ENCODE results near the gene GFRA4. TPM values are rescaled to one million over a fixed set of nuclear protein-coding genes. Genes with fewer than 3 reads are reported as not detected.
"Not testable (repeated sequence)": the region's sequence is repeated elsewhere in the genome, so short reads cannot be mapped to it uniquely, and the experiment has no call there.

The GFRA4 gene
- total RNA-seq, 2 experiments from 2014 or later, result not detected

GRCh38 chr20:3629893-3630292 is 33.3 kb downstream of the GFRA4 start:
- H3K4me3 Mint-ChIP-seq, result no peak overlapping the region
- POLR2A ChIA-PET, result no interaction called here
- DNase-seq, result no peak
- H3K36me3 Mint-ChIP-seq (ENCODE audit: low read depth), result no peaks in the 10 kb centered on the region
- peaks cover 3% of the 10 kb centered on the region for H3K4me1 Mint-ChIP-seq
- no peaks in the 10 kb centered on the region for H3K27me3 Mint-ChIP-seq
- H3K9me3 Mint-ChIP-seq, result no peaks in the 10 kb centered on the region
- CTCF ChIA-PET, result interaction anchor here (1.9 kb wide), 1 partner anchor 11 kb away, joined by 4 read pairs; no protein-coding TSS in a partner anchor
- no peak overlapping the region for H3K27ac Mint-ChIP-seq

GRCh38 chr20:3628502-3629314 is 34.5 kb downstream of the GFRA4 start:
- Mint-ChIP-seq H3K4me3 (no peak overlapping the region), H3K9me3 (no peaks in the 10 kb centered on the region), H3K27me3 (no peaks in the 10 kb centered on the region), H3K4me1 (no peaks in the 10 kb centered on the region), H3K27ac (no peak overlapping the region), H3K36me3 (ENCODE audit: low read depth) (no peaks in the 10 kb centered on the region)
- POLR2A ChIA-PET, result no interaction called here
- CTCF ChIA-PET, result no interaction called here
- no peak for DNase-seq

GRCh38 chr20:3627476-3627875 is 35.7 kb downstream of the GFRA4 start:
- Mint-ChIP-seq H3K27ac (no peak overlapping the region), H3K27me3 (no peaks in the 10 kb centered on the region), H3K4me1 (no peaks in the 10 kb centered on the region), H3K36me3 (ENCODE audit: low read depth) (no peaks in the 10 kb centered on the region), H3K4me3 (no peak overlapping the region), H3K9me3 (no peaks in the 10 kb centered on the region)
- DNase-seq, result no peak
- ChIA-PET CTCF (no interaction called here), POLR2A (no interaction called here)

- ChIA-PET CTCF (no interaction called here), POLR2A (no interaction called here)
- Mint-ChIP-seq H3K9me3 (no peaks in the 10 kb centered on the region), H3K4me1 (no peaks in the 10 kb centered on the region), H3K4me3 (no peak overlapping the region), H3K36me3 (ENCODE audit: low read depth) (no peaks in the 10 kb centered on the region), H3K27ac (no peak overlapping the region), H3K27me3 (no peaks in the 10 kb centered on the region)
- no peak for DNase-seq
Measured at GRCh38 chr20:3622406-3622805, 40.8 kb downstream of the GFRA4 start.

- Mint-ChIP-seq H3K4me1 (no peaks in the 10 kb centered on the region), H3K27ac (no peak overlapping the region), H3K27me3 (no peaks in the 10 kb centered on the region), H3K4me3 (no peak overlapping the region), H3K9me3 (no peaks in the 10 kb centered on the region), H3K36me3 (ENCODE audit: low read depth) (no peaks in the 10 kb centered on the region)
- DNase-seq, result no peak
- ChIA-PET POLR2A (no interaction called here), CTCF (no interaction called here)
Measured at GRCh38 chr20:3621111-3621510, 42.1 kb downstream of the GFRA4 start.

DNA sequence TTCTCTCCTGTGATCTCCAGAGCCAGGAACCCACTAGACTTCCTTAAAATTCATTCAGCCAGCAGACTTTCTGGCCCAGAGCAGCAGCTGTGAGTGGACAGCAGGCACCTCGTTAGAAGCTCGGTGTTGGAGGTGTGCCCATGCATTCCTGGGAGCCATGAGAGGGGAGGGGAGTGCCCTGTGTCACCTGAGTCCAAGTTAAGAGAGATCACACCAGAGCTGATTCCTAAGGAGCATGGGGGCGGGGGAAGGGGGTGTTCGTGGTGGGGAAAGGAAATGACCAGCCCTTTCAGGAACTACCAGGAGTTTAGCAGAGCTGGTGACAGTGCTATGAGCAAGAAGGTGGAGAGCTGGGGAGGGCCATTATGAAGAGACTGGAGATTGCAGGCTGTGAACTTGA is 46.9 kb downstream of the GFRA4 start:
- Mint-ChIP-seq H3K27me3 (no peaks in the 10 kb centered on the region), H3K4me1 (no peaks in the 10 kb centered on the region), H3K4me3 (no peak overlapping the region), H3K27ac (no peak overlapping the region), H3K36me3 (ENCODE audit: low read depth) (no peaks in the 10 kb centered on the region), H3K9me3 (no peaks in the 10 kb centered on the region)
- ChIA-PET POLR2A (no interaction called here), CTCF (interaction anchor here (0.6 to 0.9 kb wide), 3 partner anchors 35 to 539 kb away, joined by 3 read pairs; no protein-coding TSS in a partner anchor)
- DNase-seq, result no peak

DNA sequence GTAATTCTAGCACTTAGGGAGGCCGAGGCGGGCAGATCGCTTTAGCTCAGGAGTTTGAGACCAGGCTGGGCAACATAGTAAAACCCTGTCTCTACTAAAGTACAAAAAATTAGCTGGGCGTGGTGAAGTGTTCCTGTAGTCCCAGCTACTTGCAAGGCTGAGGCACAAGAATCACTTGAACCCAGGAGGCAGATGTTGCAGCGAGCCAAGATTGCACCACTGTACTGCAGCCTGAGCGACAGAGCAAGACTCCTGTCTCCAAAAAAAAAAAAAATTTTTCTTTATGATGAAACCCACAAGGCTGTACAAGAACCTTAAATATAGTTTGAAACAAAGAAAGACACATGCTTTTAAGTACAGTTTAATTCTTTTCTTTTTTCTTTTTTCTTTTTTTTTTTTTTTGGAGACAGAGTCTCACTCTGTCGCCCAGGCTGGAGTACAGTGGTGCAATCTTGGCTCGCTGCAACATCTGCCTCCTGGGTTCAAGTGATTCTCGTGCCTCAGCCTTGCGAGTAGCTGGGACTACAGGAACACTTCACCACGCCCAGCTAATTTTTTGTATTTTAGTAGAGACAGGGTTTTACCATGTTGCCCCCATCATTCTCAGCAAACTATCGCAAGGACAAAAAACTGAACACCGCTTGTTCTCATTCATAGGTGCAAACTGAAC is 47.9 kb downstream of the GFRA4 start:
- H3K36me3 Mint-ChIP-seq (ENCODE audit: low read depth); H3K27ac Mint-ChIP-seq; DNase-seq; H3K9me3 Mint-ChIP-seq; H3K4me3 Mint-ChIP-seq; H3K4me1 Mint-ChIP-seq; POLR2A ChIA-PET; H3K27me3 Mint-ChIP-seq: not testable (repeated sequence)
- CTCF ChIA-PET, result interaction anchor here (0.7 kb wide), 2 partner anchors 96 to 123 kb away, joined by 3 read pairs; no protein-coding TSS in a partner anchor

DNA sequence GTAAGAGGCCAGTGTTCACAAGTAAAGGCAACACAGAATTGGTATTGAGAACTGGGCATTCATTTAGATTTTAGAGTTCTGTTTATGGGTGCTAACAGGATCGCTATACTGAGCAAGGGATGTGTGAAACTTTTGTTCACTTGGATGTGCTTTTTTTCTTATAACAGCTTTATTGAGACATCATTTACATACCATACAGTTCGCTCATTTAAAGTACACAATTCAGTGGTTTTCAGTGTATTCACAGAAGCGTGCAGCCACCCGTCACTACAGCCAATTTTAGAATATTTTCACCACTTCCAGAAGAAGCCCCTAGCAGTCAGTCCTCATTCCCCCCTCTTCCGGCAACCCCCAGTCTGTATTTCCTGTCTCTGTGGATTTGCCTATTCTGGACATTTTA is 48.7 kb downstream of the GFRA4 start:
- DNase-seq, result no peak
- POLR2A ChIA-PET, result no interaction called here
- Mint-ChIP-seq H3K9me3 (no peaks in the 10 kb centered on the region), H3K27me3 (no peaks in the 10 kb centered on the region), H3K27ac (no peak overlapping the region), H3K4me3 (no peak overlapping the region), H3K36me3 (ENCODE audit: low read depth) (no peaks in the 10 kb centered on the region), H3K4me1 (no peaks in the 10 kb centered on the region)
- CTCF ChIA-PET, result interaction anchor here (0.7 kb wide), 1 partner anchor 122 kb away, joined by 3 read pairs; no protein-coding TSS in a partner anchor

- ChIA-PET POLR2A (no interaction called here), CTCF (no interaction called here)
- DNase-seq, result no peak
- Mint-ChIP-seq H3K36me3 (ENCODE audit: low read depth) (no peaks in the 10 kb centered on the region), H3K9me3 (no peaks in the 10 kb centered on the region), H3K4me3 (no peak overlapping the region), H3K27ac (no peak overlapping the region), H3K4me1 (no peaks in the 10 kb centered on the region), H3K27me3 (no peaks in the 10 kb centered on the region)
Measured at GRCh38 chr20:3613821-3614440, 49.3 kb downstream of the GFRA4 start.

DNA sequence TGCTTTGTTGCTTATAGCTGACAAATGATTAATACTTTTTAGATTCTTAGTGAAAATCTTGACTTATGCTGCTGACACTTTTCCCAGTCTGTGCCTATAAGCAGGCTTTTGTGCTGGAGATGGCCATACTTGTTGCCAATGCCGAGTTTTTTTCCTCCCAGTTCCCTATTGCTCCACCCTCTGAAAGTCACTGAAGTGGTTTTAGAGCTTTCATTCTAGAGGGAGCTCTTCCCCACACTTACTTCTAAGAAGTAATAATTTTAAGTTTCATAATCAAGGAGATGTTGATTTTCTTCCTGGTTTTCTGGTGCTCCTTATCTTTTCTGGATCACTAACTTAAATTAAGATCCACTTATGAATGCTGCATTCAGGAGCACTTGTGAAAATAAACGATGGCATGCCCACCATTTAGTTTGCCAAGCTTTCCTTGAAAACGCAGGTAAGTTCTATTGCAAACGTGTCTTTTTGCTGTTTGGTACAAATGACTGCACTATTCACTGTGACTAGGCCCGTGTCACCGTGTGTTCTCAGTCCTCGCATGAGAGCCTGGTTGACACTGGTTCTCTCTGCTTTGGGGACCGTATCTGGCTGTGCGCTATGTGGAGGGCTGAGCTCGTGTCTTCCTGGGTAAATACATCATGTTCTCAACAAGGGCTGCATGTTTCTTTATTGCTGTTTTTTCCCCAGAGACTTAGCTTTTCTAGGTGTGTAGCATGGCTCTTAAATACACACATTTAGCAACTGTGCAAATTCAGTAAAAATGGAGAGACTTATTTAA is 50.2 kb downstream of the GFRA4 start:
- H3K4me1 Mint-ChIP-seq, result no peaks in the 10 kb centered on the region
- no peak overlapping the region for H3K27ac Mint-ChIP-seq
- ChIA-PET CTCF (interaction anchor here (0.5 to 1.2 kb wide), 3 partner anchors 9 to 228 kb away, joined by 3 to 4 read pairs (median 3); no protein-coding TSS in a partner anchor), POLR2A (no interaction called here)
- no peaks in the 10 kb centered on the region for H3K9me3 Mint-ChIP-seq
- no peak for DNase-seq
- H3K4me3 Mint-ChIP-seq, result no peak overlapping the region
- H3K27me3 Mint-ChIP-seq, result no peaks in the 10 kb centered on the region
- H3K36me3 Mint-ChIP-seq (ENCODE audit: low read depth), result no peaks in the 10 kb centered on the region

DNA sequence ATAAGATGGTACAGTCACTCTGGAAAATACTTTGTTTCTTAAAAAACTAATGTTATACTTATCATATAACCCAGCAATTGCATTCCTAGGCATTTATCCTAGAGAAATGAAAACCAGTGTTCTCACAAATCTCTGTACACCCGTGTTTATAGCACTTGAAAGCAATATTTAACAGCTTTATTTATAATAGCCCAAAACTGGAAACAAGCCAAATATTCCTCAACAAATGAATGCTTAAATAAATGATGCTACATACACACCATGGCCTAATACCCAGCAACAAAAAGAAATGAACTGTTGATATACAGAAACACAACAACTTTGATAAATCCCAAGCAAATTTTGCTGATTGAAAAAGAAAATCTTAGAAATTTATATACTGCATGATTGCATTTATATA is 51.3 kb downstream of the GFRA4 start:
- H3K9me3 Mint-ChIP-seq, result no peaks in the 10 kb centered on the region
- no peaks in the 10 kb centered on the region for H3K36me3 Mint-ChIP-seq (ENCODE audit: low read depth)
- H3K27me3 Mint-ChIP-seq, result no peaks in the 10 kb centered on the region
- ChIA-PET POLR2A (no interaction called here), CTCF (interaction anchor here (1.2 kb wide), 1 partner anchor 8 kb away, joined by 4 read pairs; no protein-coding TSS in a partner anchor)
- no peaks in the 10 kb centered on the region for H3K4me1 Mint-ChIP-seq
- no peak overlapping the region for H3K27ac Mint-ChIP-seq
- no peak for DNase-seq
- no peak overlapping the region for H3K4me3 Mint-ChIP-seq

Measured in activated CD4-positive, alpha-beta T cell treated with anti-CD3 and anti-CD28 coated beads, Interleukin-2, amount 10 ng/mL, durations not matched to agents 7 days and 5 days (primary cell).